Glutamatergic neuron (in vitro differentiated cells): ENCODE data around the gene IRAK3. TPM values are rescaled to one million over a fixed set of nuclear protein-coding genes. Genes with fewer than 3 reads are reported as not detected.
"Not testable (repeated sequence)": the region's sequence is repeated elsewhere in the genome, so short reads cannot be mapped to it uniquely, and the experiment has no call there.

Experiments used
- DNase-seq: peaks from one replicate; pipeline ENCODE4 v3.0.0; 2022
- H3K27ac Mint-ChIP-seq: one replicate; pipeline ENCODE4 v1.8.0; 2020; ENCODE audit warnings: mild to moderate bottlenecking, mixed read lengths, inconsistent platforms; ENCODE audit not compliant: unreplicated experiment
- H3K27me3 Mint-ChIP-seq: one replicate; pipeline ENCODE4 v1.8.0; 2020; ENCODE audit warnings: mild to moderate bottlenecking, moderate library complexity, mixed read lengths, inconsistent platforms; ENCODE audit not compliant: unreplicated experiment
- H3K36me3 Mint-ChIP-seq: one replicate; pipeline ENCODE4 v1.8.0; 2020; ENCODE audit warnings: mild to moderate bottlenecking, mixed read lengths, inconsistent platforms; ENCODE audit not compliant: unreplicated experiment
- H3K4me1 Mint-ChIP-seq: one replicate; pipeline ENCODE4 v1.8.0; 2020; ENCODE audit warnings: mild to moderate bottlenecking, low read depth, mixed read lengths, inconsistent platforms; ENCODE audit not compliant: unreplicated experiment
- H3K4me3 Mint-ChIP-seq: one replicate; pipeline ENCODE4 v1.8.0; 2020; ENCODE audit warnings: mild to moderate bottlenecking, mixed read lengths, inconsistent platforms; ENCODE audit not compliant: unreplicated experiment
- H3K9me3 Mint-ChIP-seq: one replicate; pipeline ENCODE4 v1.8.0; 2020; ENCODE audit warnings: mild to moderate bottlenecking, moderate library complexity, mixed read lengths, inconsistent platforms; ENCODE audit not compliant: unreplicated experiment
- total RNA-seq: library from RNA; stranded (reverse); fragmentation: NEBNext Ultra II Directional; extraction: Animal tissue kit (Norgen Biotek cat#: 25700); gene quantifications from one replicate; pipeline ENCODE4 v1.2.1, GENCODE V29; 2021; ENCODE audit not compliant: unreplicated experiment
- TF ChIP-seq, protein P1 (sequence below): fragments of 200-600 bp; sonication (generic); IDR thresholded peaks from one replicate; pipeline ENCODE4 v1.5.0; 2021; ENCODE audit not compliant: partially characterized antibody, unreplicated experiment

The IRAK3 gene
- total RNA-seq, 1 donor from 2014 or later: 3.9 TPM

DNA sequence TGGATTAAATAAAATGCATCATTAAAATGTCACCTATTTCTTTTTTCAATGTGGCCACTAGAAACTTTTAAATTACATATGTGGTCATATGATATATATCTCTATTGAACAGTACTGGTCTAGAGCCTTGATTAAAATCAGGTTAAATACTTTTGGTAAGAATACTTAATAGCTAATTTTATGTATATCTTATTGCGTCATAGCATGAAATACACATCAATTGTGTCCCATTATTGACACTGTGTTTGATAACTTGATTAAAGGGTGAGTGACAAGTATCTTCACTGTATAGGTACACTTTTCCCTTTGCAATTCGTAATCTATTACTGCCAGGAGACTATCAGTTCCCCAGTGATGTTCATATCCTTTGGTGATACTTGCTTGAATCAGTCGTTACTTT lies 108.9 kb downstream of the IRAK3 start:
- no peak overlapping the region for H3K27ac Mint-ChIP-seq
- no peaks in the 10 kb centered on the region for H3K36me3 Mint-ChIP-seq
- peaks cover 2% of the 10 kb centered on the region for H3K27me3 Mint-ChIP-seq
- TF ChIP-seq, protein P1, sequence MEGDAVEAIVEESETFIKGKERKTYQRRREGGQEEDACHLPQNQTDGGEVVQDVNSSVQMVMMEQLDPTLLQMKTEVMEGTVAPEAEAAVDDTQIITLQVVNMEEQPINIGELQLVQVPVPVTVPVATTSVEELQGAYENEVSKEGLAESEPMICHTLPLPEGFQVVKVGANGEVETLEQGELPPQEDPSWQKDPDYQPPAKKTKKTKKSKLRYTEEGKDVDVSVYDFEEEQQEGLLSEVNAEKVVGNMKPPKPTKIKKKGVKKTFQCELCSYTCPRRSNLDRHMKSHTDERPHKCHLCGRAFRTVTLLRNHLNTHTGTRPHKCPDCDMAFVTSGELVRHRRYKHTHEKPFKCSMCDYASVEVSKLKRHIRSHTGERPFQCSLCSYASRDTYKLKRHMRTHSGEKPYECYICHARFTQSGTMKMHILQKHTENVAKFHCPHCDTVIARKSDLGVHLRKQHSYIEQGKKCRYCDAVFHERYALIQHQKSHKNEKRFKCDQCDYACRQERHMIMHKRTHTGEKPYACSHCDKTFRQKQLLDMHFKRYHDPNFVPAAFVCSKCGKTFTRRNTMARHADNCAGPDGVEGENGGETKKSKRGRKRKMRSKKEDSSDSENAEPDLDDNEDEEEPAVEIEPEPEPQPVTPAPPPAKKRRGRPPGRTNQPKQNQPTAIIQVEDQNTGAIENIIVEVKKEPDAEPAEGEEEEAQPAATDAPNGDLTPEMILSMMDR: no peak
- DNase-seq: no peak
- peaks cover 1% of the 10 kb centered on the region for H3K4me1 Mint-ChIP-seq
- peaks cover 1% of the 10 kb centered on the region for H3K9me3 Mint-ChIP-seq
- H3K4me3 Mint-ChIP-seq: no peak overlapping the region

DNA sequence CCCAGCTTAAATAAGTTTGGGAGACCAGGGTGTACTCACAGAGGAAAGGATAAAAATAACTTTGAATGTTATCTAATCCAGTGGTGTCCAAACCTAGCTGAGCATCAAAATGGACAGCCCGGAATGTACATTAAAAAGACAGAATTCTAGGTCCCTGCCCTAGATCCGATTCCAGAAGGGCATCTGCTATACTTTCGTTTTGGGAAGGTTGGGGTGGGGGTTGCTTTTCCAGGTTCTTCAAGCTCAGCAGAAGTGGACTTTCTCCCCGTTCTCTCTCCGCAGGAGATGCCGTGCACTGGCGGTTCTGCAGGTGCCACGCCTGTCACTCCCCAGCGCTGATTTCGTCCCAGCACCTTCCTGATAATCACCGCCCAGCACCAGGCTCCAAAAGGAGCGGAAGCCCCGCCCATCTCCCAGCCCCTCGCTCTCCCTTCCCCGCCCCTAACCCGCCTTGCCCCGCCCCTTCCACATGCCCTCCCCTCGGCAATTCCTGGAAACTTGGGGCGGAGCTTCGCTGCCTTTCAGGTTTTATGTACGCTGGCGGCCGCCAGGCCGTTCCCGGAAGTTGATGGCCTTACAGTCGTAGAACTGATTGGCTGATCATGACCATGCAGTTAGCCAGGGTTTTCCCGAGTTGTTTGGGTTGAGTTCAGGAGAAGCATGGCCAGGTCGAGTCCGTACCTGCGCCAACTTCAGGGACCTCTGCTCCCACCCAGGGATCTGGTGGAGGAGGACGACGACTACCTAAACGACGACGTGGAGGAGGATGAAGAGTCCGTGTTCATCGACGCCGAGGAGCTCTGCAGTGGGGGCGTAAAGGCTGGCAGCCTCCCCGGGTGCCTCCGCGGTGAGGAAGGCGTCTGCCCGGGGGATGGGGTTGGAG lies 113.2 kb downstream of the IRAK3 start, which contains the start of gene HELB:
Gene HELB (plus strand): TSS at position 550 of the 883 bp plus-strand sequence. CDS start 111 bp downstream, at position 661.
- Mint-ChIP-seq H3K9me3 (peaks cover 1% of the 10 kb centered on the region), H3K27me3 (peaks cover 2% of the 10 kb centered on the region), H3K4me3 (peak within 1 kb of the TSS; percentile 99), H3K36me3 (no peaks in the 10 kb centered on the region), H3K4me1 (peaks cover 10% of the 10 kb centered on the region), H3K27ac (peak within 1 kb of the TSS; percentile 87)
- TF ChIP-seq, protein P1: no peak
- peak; percentile 98 for DNase-seq

DNA sequence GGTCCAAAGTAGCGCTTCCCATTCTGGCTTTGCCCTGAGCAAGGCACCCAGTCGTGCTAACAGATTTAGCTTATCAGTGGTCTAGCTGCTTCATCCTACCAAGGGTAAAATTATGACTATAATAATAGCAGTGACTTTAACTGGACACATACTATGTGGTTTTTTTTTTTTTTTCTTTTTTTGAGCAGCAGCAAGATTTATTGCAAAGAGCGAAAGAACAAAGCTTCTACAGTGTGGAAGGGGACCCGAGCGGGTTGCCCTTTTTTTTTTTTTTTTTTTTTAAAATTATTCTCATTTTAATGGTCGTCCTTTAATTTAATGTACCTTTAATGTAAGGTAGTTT lies 113.8 kb downstream of the IRAK3 start:
- TF ChIP-seq, protein P1: no peak
- H3K27me3 Mint-ChIP-seq: peaks cover 2% of the 10 kb centered on the region
- peak overlapping the region; percentile 99 for H3K4me3 Mint-ChIP-seq
- H3K36me3 Mint-ChIP-seq: no peaks in the 10 kb centered on the region
- H3K4me1 Mint-ChIP-seq: peaks cover 10% of the 10 kb centered on the region
- no peak for DNase-seq
- peak overlapping the region; percentile 87 for H3K27ac Mint-ChIP-seq
- peaks cover 1% of the 10 kb centered on the region for H3K9me3 Mint-ChIP-seq

DNA sequence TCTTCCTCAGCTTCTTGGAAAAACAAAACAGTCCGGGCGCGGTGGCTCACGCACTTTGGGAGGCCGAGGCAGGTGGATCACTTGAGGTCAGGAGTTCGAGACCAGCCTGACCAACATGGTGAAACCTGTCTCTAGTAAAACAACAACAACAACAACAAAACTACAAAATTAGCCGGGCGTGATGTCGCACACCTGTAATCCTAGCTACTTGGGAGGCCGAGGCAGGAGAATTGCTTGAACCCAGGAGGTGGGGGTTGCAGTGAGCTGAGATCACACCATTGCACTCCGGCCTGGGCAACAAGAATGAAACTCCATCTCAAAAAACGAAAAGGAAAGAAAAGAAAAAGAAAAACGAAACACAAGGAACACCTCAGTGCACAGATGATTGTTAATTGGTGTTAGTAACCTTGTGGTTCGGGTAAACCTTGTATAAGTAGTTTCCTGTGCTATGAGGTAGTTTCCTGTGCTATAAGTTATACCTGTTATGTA lies 114.3 kb downstream of the IRAK3 start:
- DNase-seq, H3K36me3 Mint-ChIP-seq, H3K27me3 Mint-ChIP-seq, H3K4me1 Mint-ChIP-seq, H3K9me3 Mint-ChIP-seq, H3K27ac Mint-ChIP-seq: not testable (repeated sequence)
- H3K4me3 Mint-ChIP-seq: peak overlapping the region; percentile 99

Other genes starting within 250 kb of the IRAK3 start
- gene LLPH, start 58.5 kb upstream of the IRAK3 start, total RNA-seq: 14.4 TPM
- gene TMBIM4, start 19.2 kb upstream of the IRAK3 start, total RNA-seq: 26.6 TPM
- 8.9 TPM for gene HELB, start 113.3 kb downstream of the IRAK3 start, total RNA-seq